ENCODE results near the gene PRCC. TPM values are rescaled to one million over a fixed set of nuclear protein-coding genes. Genes with fewer than 3 reads are reported as not detected.
"Not testable (repeated sequence)": the region's sequence is repeated elsewhere in the genome, so short reads cannot be mapped to it uniquely, and the experiment has no call there.

The PRCC gene
- total RNA-seq, 1 donor from 2014 or later = 70.9 TPM

GRCh38 chr1:156760092-156760795 lies 7.1 kb upstream of the PRCC start:
- no peak for DNase-seq (ENCODE audit: low spot score)

GRCh38 chr1:156760796-156761104 lies 6.6 kb upstream of the PRCC start:
- DNase-seq (ENCODE audit: low spot score) = no peak

DNA sequence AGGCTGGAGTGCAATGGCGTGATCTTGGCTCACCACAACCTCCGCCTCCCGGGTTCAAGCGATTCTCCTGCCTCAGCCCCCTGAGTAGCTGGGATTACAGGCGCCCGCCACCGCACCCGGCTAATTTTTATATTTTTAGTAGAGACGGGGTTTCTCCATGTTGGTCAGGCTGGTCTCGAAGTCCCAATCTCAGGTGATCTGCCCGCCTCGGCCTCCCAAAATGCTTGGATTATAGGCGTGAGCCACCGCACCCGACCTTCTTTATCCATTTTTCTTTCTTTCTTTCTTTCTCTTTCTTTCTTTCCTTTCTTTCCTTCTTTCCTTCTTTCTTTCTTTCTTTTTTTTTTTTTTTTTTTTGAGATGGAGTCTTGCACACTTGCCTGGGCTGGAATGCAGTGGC lies 2.2 kb upstream of the PRCC start:
- DNase-seq (ENCODE audit: low spot score) = not testable (repeated sequence)

DNA sequence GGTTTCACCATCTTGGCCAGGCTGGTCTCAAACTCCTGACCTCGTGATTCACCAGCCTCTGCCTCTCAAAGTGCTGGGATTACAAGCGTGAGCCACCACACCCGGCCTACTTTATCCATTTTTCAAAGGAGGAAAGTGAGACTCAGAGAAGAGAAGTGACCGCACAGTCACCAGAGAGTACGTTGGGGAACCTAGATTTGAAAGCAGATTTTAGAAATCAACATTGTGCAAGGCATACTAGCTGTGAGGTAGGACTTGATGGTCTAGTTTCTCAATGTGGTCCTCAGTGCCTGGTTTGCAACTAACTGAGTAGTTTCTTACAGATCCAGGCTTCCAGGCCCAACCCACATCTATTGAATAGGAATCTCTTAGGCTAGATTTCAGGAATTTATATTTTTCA lies 1.7 kb upstream of the PRCC start:
- DNase-seq (ENCODE audit: low spot score) = no peak

GRCh38 chr1:156766298-156767100 lies 836 bp upstream of the PRCC start:
- no peak for DNase-seq (ENCODE audit: low spot score)

DNA sequence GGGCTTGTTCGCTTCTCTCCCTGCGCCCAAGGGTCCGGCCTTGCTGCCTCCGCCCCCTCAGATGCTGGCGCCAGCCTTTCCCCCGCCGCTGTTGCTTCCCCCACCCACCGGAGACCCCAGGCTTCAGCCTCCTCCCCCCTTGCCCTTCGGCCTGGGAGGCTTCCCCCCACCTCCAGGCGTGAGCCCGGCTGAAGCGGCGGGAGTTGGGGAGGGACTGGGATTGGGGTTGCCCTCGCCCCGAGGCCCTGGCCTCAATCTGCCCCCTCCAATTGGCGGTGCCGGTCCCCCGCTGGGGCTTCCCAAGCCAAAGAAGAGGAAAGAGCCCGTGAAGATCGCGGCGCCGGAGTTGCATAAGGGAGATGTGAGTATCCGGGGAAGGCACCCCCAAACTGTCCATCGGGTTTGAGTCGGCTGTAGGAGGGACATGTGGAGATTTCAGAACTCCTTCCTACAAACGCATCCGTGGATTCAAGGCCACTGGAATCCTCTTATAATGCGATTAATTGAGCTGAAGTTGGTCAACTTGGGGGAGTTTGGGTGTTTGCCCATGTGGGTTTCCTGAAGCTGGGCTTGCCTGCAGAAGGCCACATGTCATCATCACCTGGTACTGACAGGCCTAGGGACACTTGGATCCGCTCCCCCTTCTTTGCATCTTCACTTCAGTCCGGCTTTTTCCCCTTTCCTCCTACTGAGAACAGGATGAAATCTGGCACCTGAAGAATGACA lies 707 bp downstream of the PRCC start:
- no peak for DNase-seq (ENCODE audit: low spot score)

GRCh38 chr1:156768610-156769295 lies 1.4 kb downstream of the PRCC start:
- DNase-seq (ENCODE audit: low spot score) = no peak

- DNase-seq (ENCODE audit: low spot score) = no peak
These were observed 4.9 kb downstream of the PRCC start for GRCh38 chr1:156772222-156772621.

DNA sequence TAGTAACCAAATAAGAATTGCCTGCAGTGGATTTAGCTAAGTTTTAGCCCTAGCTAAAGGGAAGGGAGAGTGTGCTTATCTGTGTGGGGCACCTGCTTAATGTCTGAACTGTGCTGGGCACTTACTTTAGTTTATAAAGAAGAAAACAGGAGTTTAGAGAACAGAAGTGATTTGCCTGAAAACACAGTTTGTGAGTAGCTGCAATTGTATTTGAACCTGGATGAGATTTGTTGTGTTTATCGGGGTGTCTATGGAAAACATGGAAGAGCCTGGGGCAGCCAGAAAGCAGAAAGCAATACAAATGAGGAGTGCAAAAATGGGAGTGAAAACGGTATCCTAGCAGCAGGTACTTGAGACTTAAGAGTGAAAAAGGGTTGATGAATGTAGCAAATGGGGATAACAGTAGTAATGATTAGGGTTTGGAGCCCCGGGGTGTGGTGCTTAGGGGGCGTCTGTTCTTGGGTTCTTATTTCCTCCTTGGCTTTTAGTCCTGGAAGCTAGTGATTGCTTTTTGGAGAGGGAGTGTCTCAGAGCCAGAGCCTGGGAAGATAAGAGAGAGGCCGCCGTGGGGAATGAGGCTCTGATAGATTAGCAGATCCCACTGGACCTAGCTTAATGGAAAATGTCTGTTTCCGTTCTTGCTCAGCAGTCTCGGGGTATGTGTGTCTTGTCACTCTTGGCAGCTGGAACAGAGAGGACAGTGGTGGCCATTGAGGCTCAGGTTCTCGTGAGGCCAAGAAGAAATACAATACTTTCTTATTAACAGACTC lies 5.6 kb downstream of the PRCC start:
- DNase-seq (ENCODE audit: low spot score) = no peak

DNA sequence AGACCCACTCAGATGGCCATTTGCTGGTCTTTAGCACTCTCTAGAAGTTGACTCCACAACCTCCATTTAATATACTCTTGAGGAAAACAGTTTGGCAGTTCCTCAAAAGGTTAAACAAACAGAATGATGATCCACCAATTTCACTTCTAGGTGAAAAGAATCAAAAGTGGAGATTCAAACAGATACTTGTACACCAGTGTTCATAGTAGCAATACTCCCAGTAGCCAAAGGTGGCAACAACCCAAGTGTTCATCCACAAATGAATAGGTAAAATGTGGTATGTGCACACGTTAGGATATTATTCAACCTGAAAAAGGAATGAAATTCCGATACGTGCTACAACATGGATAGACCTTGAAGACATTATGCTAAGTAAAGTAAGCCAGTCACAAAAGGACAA lies 6.3 kb downstream of the PRCC start:
- no peak for DNase-seq (ENCODE audit: low spot score)

DNA sequence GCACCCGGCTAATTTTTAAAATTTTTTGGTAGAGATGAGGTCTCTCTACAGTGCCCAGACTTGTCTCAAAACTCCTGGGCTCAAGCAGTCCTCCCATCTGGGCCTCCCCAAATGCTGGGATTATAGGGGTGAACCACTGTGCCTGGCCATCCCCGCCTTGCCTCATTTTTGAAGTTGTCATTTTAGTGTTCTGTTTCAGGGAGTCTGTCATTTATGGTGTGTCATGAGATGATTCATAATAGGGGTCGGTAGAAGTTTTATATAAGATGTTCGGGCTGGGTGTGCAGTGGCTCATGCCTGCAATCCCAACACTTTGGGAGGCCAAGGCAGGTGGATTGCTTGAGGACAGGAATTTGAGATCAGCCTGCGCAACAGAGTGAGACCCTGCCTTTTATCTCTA lies 8.5 kb downstream of the PRCC start:
- DNase-seq (ENCODE audit: low spot score) = no peak

- no peak for DNase-seq (ENCODE audit: low spot score)
These were observed 9.6 kb downstream of the PRCC start for GRCh38 chr1:156776942-156777341.

- DNase-seq (ENCODE audit: low spot score) = no peak
These were observed 10.2 kb downstream of the PRCC start for GRCh38 chr1:156777573-156777972.

DNA sequence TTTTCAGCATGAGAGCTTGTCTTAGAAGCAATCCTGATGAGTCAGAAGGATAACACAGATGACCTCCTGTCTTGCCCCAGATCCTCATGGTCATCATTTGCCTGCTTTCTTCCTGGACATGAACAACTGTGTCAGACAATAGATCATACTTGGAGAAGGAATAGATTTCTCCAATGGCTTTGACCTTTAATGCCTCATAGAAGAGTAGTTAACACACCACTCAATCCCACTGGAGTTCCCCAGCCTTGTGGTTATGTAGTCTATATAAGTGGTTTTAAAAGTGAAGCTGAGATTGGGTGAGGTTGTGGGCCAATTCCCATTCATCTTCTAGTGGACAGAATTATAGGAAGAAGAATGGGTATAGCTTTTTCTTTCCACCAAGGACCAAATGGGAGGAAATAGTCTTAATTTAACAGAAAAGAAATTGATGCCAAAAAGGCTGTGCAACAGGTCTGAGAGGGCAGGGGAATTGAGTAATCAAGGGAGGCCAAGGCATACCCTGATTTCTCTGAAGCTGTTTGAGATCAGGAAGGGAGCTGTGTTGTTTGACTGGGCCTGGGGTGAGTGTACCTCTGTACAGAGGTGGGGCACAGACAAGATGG lies 14.4 kb downstream of the PRCC start:
- DNase-seq (ENCODE audit: low spot score) = no peak

GRCh38 chr1:156785458-156785857 lies 18.1 kb downstream of the PRCC start:
- no peak for DNase-seq (ENCODE audit: low spot score)

DNA sequence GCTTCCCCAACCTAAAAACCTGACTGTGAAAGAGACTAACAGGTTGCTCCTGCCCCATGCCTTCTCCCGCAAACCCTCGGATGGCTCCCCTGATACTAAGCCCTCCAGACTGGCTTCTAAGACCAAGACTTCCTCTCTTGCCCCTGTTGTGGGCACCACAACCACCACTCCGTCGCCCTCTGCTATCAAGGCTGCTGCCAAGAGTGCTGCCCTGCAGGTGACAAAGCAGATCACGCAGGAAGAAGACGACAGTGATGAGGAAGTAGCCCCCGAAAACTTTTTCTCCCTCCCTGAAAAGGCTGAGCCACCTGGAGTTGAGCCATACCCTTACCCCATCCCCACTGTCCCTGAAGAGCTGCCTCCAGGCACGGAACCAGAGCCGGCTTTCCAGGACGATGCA lies 19.3 kb downstream of the PRCC start:
- DNase-seq (ENCODE audit: low spot score) = no peak

DNA sequence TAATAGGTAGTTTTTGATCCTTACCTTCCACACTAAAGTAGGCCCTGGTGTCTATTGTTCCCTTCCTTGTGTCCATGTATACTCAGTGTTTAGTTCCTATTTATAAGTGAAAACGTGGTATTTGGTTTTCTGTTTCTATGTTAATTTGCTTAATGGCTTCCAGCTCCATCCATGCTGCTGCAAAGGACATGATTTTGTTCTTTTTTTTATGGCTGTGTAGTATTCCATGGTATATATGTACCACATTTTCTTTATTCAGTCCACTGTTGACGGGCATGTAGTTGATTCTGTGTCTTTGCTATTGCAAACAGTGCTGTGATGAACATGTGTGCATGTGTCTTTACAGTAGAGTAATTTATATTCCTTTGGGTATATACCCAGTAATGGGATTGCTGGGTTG lies 20.8 kb downstream of the PRCC start:
- no peak for DNase-seq (ENCODE audit: low spot score)

DNA sequence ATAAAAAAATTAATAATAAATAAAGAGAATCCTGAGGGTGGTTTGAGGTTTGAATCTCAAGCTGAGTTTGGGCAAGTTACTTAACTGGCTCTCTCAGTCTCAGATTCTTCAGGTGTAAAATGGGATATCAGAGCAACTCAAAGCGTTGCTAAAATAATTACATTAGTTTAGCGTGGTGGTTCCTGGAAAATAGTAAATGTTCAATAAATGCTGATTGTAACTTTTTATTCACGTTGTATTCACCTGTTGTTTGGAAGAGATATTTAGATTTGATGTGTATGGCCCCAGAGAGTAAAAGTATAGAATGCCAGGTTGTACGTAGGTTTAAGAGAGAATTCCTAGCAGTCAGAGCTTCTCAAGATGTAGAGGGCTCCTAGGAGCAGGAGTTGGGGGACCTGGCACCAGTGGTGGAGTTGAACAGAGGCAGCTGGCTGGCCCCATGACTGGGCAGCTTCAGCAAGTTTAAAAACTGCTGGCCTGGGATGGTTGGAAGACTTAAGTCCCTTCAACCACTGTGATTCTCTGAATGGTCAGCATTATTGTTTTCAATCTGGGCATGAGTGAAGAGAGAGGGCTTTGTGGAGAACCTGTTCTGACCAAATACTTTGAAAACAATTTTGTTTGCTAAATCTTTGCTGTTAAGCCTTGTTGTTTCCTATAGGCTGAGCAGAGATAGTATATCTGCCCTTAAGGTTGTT lies 22.4 kb downstream of the PRCC start:
- no peak for DNase-seq (ENCODE audit: low spot score)

DNA sequence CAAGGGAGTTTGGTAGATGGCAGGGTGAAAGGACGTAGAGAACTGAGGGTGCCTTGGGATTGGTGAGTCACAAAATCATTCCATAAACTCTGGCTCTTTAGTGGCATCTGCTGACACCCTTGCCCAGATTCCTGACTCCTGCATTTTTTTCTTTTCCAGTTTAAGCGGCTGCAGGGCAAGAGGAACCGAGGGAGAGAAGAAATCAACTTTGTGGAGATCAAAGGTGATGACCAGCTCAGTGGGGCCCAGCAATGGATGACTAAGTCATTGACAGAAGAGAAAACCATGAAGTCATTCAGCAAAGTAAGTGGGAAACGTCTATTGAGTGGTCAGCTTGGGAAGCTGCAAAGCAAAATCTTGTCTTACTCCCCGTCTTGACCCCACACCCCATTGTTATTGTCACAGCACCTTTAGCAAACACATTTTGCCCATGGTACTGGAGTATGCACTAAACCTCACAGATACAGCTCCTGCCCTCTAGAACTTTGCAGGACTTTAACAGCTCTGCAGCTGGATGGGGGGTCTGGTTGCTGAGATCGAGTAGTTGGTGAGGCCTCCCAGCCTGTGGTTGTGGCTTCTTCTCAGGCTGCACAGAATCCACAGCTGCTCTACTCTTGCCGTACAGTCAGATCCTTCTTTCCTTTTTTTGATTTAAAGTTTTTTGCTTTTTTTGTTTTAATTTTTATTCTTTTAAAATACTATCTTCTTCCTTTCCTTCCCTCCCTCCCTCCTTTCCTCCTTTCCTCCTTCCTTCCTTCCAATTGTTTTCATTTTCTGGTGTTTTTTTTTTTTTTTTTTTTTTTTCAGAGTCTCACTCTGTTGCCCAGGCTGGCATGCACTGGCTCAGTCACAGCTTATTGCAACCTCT lies 27.4 kb downstream of the PRCC start:
- DNase-seq (ENCODE audit: low spot score) = no peak

- no peak for DNase-seq (ENCODE audit: low spot score)
These were observed 28.0 kb downstream of the PRCC start for GRCh38 chr1:156795374-156795733.

Data from ureter (tissue), 1 donor.